Measurements from ENCODE around the gene PIGS.
A peak's percentile ranks its signal among the peaks of the same experiment; 100 is the strongest.

GRCh38 chr17:28552176-28552999, 18.9 kb downstream of the PIGS start, which contains the start of gene UNC119:
- TF ChIP-seq POLR2A (IDR thresholded peaks at IDR 0.05; ENCODE audit: low read depth, low read length) (0 out of 2 replicates have a peak, but pooled peaks have one; percentile 41), POLR2AphosphoS5 (IDR thresholded peaks at IDR 0.05; ENCODE audit: low read depth, low read length) (peak; percentile 49; the same call in 1 of the 2 replicates)
